ENCODE data around the gene ZMYM5. TPM values are rescaled to one million over a fixed set of nuclear protein-coding genes. Genes with fewer than 3 reads are reported as not detected.

The ZMYM5 gene
- total and polyA plus RNA-seq, 2 of the 13 experiments (the other 11 are each of a cell fraction or from before 2014, with no cell fraction given) = 7.8 to 9.4 TPM

DNA sequence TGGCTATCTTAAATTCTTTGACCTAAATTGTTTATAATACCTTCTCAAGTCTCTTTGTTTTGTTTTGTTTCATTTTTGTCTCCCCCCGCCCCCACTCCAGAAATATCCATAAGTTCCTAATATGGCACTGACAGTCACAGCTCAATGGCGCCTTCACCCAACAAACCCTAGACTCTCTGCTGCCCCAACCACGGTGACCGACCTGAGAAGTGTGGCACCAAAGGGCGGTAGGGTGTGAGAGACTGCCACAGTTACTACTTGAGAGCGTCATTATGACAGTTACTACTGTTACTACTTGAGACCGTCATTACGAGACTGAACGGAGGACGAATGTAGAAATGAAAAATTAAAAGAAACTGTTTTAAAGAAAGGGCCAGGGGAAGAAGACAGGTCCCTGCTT is 46.3 kb downstream of the ZMYM5 start:
- no peaks in the 10 kb centered on the region for H3K79me2 ChIP-seq (ENCODE audit: insufficient read depth, low read length)
- ChIA-PET CTCF (ENCODE audit: low intra/inter-chr PET ratio, low total read pairs) (no interaction called here), POLR2A (no interaction called here)
- H3K9ac ChIP-seq (ENCODE audit: insufficient read depth, low read depth, low read length) = no peak overlapping the region
- H3K36me3 ChIP-seq (replicated peaks in 1 of 2; ENCODE audit: control insufficient read depth in 1 of 2, insufficient read depth in 2 of 2, low read length in 2 of 2) = no peaks in the 10 kb centered on the region
- no peak overlapping the region for H3K27ac ChIP-seq (ENCODE audit: extremely low read length, insufficient read depth, low read length)
- H3K4me2 ChIP-seq (ENCODE audit: low read depth, low read length) = no peak overlapping the region
- no TSS peak for BruUV-seq (replicated peaks)
- no peak overlapping the region for H2AFZ ChIP-seq (ENCODE audit: low read length)
- no peak for ATAC-seq
- H3K27me3 ChIP-seq (ENCODE audit: control insufficient read depth in 1 of 2, insufficient read depth in 2 of 2, low read length in 2 of 2) = no peaks in the 10 kb centered on the region
- no peak overlapping the region for H3K4me3 ChIP-seq (replicated peaks in 1 of 3; ENCODE audit: insufficient read depth in 1 of 3, low read depth in 2 of 3, low read length in 3 of 3)
- no peak for DNase-seq (ENCODE audit: low spot score)
- in situ Hi-C loops (cut with HindIII; ENCODE audit: extremely low pct_ligation_motif_present, low pct_unique_long_range_greater_than_20kb) (no loop called here), intact Hi-C loops (cut with micrococcal nuclease; ENCODE audit: unreplicated experiment) (no loop called here)
- H3K4me1 ChIP-seq (ENCODE audit: insufficient read depth, low read length) = no peaks in the 10 kb centered on the region
- no peaks in the 10 kb centered on the region for H4K20me1 ChIP-seq (ENCODE audit: insufficient read depth, low read length)
- no peak for FAIRE-seq
- 97% methylated on average over 10 of the region's 10 CpGs for WGBS (ENCODE audit: low lambda C conversion rate)
- H3K9me3 ChIP-seq (ENCODE audit: low read length) = no peaks in the 10 kb centered on the region
- no peak for TF ChIP-seq ZNF34 (CRISPR knock-in tag; IDR thresholded peaks at IDR 0.05; ENCODE audit: borderline replicate concordance)
- no peak for TF ChIP-seq FOXO1 (CRISPR knock-in tag; IDR thresholded peaks at IDR 0.05)
- no peak for TF ChIP-seq RAD51 (IDR thresholded peaks at IDR 0.05; ENCODE audit: borderline replicate concordance)
- TF ChIP-seq ZNF354B (CRISPR knock-in tag; IDR thresholded peaks at IDR 0.05) = no peak
- TF ChIP-seq ZNF333 (CRISPR knock-in tag; IDR thresholded peaks at IDR 0.05; ENCODE audit: borderline replicate concordance) = no peak
- no peak for TF ChIP-seq ZSCAN21 (CRISPR knock-in tag; IDR thresholded peaks at IDR 0.05; ENCODE audit: borderline replicate concordance)
- no peak for TF ChIP-seq ZNF569 (CRISPR knock-in tag; IDR thresholded peaks at IDR 0.05; ENCODE audit: borderline replicate concordance)
- TF ChIP-seq ZNF850 (CRISPR knock-in tag; conservative IDR thresholded peaks at IDR 0.05) = no peak
- no peak for TF ChIP-seq ZHX1 (CRISPR knock-in tag; IDR thresholded peaks at IDR 0.05; ENCODE audit: low read depth)
- no peak for TF ChIP-seq SRSF1 (optimal IDR thresholded peaks at IDR 0.05; ENCODE audit: low read depth, low read length)
- TF ChIP-seq RBFOX2 (IDR thresholded peaks at IDR 0.05; ENCODE audit: low read depth, low read length) = no peak

Data from HepG2 (cell line).